GM19467 (cell line): ENCODE measurements around the gene RTEL1.
"Not testable (repeated sequence)": the region's sequence is repeated elsewhere in the genome, so short reads cannot be mapped to it uniquely, and the experiment has no call there.

Source experiments
- ATAC-seq: cut with Tn5 transposase; IDR thresholded peaks from one replicate; pipeline ENCODE4 v1.9.1; 2021; ENCODE audit warnings: mild to moderate bottlenecking, moderate library complexity; ENCODE audit not compliant: unreplicated experiment

RTEL1 gene

DNA sequence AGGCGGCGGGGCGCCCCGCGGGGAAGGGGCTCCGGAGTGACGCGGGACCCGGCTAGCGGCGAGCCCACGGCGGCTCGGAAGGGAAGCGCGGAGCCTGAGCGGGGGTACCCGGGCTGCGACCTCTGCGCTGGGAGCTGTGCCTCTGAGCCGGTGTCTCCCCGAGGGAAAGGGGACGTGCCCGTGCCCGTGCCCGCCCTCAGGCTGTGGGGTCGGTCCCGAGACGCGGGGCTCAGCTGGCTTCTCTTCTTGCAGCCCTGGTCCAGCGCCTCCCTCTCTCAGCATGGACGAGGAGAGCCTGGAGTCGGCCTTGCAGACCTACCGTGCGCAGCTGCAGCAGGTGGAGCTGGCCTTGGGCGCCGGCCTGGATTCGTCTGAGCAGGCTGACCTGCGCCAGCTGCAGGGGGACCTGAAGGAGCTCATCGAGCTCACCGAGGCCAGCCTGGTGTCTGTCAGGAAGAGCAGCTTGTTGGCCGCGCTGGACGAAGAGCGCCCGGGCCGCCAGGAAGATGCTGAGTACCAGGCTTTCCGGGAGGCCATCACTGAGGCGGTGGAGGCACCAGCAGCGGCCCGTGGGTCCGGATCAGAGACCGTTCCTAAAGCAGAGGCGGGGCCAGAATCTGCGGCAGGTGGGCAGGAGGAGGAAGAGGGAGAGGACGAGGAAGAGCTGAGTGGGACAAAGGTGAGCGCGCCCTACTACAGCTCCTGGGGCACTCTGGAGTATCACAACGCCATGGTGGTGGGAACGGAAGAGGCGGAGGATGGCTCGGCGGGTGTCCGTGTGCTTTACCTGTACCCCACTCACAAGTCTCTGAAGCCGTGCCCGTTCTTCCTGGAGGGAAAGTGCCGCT lies 50.4 kb downstream of the RTEL1 start:
- peak; percentile 5 for ATAC-seq

DNA sequence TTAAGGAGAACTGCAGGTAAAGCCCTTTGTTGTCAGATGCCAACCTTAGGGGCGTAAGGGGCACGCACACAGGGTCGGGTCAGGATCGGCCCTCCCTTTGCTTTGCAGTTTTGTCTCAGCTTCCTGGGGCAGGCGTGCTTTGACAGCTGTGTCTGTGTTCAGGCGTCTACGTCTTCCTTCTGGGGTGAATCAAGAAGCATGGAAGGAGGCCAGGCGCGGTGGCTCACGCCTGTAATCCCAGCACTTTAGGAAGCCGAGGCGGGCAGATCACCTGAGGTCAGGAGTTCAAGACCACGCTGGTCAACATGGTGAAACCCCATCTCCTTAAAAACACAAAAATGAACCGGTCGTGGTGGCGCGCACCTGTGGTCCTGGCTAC lies 51.0 kb downstream of the RTEL1 start:
- no peak for ATAC-seq

DNA sequence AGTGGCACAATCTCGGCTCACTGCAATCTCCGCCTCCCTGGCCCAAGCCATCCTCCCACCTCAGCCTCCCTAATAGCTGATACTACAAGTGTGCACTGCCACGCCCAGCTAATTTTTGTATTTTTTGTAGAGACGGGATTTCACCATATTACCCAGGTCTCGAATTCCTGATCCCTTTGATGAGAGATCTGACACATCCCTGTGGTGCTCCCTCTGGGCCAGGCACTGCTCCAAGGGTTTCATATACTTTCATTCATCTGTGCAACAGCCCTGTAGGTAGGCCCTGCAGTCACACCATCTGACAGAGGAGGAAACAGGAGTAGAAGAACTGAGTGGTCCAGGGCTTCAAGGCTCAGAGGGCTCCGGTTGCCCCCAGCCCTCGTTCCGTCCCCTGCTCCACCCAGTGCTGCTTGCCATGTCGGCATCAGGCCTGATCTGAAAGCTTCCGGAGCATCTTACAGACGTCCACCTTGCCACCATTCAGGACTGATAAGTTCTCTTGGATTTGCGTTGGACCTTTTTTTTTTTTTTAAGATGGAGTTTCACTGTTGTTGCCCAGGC lies 53.1 kb downstream of the RTEL1 start:
- ATAC-seq = no peak

DNA sequence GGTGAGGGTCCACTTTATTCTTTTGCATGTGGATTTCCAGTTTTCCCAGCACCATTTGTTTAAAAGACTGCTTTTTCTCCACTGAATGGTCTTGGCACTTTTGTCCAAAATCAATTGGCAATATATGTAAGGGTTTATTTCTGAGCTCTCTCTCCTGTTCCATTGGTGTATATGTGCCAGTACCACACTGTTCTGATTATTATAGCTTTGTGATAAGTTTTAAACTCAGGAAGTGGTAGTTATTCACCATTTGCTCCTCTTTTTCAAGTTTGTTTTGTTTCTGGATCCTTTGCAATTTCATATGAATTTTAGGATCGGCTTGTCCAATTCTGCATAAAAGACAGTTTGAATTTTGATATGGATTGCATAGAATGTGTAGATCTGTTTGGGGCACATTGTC lies 54.1 kb downstream of the RTEL1 start:
- ATAC-seq = no peak

DNA sequence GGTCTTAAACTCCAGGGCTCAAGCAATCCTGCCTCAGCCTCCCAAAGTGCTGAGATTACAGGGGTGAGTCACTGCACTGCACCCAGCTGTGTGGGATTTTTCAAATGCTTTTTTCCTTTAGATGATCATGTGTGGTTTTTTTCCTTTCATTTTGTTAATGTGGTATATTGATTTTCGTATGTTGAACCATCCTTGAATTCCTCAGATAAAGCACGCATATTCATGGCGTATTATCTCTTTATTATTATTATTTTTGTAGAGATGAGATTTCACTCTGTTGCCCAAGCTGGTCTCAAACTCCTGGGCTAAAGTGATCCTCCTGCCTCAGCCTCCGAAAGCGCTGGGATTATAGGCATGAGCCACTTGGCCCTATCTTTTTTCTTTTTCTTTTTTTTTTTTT lies 56.7 kb downstream of the RTEL1 start:
- no peak for ATAC-seq

DNA sequence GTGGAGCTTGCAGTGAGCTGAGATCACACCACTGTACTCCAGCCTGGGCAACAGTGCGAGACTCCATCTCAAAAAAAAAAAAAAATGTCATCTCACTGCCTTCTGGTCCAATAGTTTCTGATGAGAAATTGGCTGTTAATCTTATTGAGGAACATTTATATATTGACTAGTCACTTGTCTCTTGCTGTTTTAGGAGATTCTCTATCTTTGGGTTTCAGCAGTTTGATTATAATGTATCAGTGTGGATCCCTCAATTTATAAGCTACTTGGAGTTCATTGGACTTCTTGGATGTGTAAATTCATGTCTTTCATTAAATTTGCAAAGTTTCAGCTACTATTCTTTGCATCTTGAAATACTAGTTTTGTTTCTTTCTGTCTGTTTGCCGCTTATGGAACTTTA lies 60.9 kb downstream of the RTEL1 start:
- ATAC-seq = no peak

DNA sequence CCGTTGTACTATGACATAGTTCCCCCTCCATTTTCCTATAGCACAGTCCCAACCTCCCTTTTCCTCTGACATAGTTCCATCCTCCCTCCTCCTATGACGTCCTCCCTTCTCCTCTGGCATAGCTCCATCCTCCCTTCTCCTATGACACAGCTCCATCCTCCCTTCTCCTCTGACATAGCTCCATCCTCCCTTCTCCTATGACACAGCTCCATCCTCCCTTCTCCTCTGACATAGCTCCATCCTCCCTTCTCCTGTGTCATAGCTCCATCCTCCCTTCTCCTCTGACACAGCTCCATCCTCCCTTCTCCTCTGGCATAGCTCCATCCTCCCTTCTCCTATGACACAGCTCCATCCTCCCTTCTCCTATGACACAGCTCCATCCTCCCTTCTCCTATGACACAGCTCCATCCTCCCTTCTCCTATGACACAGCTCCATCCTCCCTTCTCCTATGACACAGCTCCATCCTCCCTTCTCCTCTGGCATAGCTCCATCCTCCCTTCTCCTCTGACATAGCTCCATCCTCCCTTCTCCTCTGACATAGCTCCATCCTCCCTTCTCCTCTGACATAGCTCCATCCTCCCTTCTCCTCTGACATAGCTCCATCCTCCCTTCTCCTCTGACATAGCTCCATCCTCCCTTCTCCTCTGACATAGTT lies 65.0 kb downstream of the RTEL1 start:
- ATAC-seq = not testable (repeated sequence)

DNA sequence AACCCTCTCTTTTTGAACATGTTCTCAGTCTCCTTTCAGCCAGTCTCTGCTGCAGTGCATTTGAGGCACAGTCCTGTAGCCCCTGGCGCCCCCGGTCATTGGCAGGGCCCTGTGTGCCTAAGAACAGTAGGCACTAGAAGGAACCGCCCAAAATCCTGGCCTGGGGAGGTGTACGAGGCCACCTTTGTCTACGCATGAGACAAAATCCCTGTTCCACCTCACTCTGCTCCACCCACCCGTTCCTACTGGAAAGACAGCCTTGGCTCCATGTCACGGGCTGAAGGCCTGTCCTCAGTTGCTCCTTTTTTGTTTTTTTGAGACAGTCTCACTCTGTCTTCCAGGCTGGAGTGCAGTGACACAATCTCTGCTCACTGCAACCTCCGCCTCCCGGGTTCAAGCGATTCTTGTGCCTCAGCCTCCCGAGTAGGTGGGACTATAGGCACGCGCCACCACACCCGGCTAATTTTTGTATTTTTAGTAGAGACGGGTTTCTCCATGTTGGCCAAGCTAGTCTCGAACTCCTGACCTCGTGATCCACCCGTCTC lies 72.1 kb downstream of the RTEL1 start:
- ATAC-seq = not testable (repeated sequence)

DNA sequence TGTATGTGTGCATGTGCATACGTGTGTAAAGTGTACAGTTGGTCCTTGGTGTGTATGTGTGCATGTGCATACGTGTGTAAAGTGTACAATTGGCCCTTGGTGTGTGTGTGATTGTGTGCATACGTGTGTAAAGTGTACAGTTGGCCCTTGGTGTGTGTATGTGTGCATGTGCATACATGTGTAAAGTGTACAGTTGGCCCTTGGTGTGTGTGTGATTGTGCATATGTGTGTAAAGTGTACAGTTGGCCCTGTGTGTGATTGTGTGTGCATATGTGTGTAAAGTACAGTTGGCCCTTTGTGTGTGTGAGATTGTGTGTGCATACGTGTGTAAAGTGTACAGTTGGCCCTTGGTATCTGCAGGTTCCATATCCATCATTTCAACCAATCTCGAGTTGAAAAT lies 73.3 kb downstream of the RTEL1 start:
- no peak for ATAC-seq

DNA sequence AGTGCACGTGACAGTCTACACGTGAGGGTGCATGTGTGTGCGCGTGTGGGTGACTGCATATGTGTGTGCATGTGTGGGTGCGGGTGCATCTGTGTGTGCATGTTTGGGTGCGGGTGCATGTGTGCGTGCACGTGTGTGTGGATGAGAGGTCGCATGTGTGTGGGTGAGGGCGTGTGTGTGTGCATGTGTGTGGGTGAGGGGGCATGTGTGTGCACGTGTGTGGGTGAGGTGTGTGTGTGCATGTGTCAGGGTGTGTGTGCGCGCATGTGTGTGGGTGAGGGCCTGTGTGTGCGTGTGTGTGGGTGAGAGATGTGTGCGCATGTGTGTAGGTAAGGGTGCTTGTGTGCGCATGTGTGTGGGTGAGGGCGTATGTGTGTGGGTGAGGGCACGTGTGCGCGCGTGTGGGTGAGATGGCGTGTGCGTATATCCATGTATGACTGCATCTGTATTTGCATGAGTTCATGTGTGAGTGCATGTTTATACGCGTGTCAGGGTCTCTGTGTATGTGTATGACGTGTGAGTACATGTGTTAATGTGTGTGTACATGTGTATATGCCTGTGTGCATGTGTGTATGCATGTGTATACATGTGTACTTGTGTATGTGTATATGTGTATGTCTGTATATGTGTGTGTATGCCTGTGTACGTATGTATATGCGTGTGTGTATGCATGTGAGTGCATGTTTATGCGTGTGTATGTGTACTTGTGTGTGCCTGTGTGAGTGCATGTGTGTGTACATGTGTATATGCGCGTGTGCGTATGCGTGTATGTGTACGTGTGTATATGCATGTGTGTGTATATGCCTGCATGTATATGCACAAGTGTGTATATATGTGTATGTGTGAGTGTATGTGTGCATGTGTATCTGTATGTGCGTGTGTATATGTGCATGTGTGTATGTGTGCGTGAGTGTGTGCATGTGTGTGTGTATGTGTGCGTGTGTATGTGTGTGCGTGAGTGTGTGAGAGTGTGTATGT lies 74.3 kb downstream of the RTEL1 start:
- ATAC-seq = no peak

DNA sequence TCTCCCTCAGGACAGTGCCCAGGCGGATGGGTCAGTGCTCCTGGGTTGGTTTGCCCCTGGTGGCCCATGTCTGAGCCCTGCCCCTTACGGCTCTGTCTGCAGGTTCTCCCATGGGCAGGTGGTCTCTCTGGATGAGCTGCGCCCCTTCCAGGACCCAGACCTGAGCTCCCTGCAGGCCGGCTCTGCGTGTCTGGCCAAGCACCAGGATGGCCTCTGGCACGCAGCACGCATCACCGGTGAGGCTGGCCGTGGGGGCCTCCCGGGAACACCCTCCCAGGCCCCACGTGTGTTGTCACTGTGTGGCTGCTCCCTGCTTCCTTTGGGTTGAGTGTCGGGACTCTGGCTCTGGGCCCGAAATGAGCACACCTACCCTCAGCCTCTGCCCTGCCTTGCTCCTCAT lies 75.0 kb downstream of the RTEL1 start:
- ATAC-seq = no peak

DNA sequence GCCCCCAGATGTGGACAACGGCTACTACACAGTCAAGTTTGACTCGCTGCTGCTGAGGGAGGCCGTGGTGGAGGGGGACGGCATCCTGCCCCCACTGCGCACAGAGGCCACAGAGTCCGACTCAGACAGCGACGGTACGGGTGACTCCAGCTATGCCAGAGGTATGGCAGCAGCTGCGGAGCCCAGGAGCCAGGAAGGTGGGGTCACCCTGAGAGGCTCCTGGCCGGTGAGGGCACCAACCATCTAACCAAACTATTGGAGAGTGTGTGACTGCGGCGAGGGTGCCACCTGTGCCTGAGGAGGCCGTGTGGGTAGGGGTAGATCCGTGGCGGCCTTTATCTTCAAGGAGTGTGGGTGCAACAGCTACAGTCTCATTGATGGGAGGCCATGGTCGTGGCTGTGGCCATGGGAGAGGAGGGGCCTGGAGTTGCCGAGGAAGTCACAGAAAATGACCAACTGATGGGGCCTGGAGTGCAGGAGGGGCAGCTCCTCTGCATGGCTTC lies 75.5 kb downstream of the RTEL1 start:
- ATAC-seq = no peak

DNA sequence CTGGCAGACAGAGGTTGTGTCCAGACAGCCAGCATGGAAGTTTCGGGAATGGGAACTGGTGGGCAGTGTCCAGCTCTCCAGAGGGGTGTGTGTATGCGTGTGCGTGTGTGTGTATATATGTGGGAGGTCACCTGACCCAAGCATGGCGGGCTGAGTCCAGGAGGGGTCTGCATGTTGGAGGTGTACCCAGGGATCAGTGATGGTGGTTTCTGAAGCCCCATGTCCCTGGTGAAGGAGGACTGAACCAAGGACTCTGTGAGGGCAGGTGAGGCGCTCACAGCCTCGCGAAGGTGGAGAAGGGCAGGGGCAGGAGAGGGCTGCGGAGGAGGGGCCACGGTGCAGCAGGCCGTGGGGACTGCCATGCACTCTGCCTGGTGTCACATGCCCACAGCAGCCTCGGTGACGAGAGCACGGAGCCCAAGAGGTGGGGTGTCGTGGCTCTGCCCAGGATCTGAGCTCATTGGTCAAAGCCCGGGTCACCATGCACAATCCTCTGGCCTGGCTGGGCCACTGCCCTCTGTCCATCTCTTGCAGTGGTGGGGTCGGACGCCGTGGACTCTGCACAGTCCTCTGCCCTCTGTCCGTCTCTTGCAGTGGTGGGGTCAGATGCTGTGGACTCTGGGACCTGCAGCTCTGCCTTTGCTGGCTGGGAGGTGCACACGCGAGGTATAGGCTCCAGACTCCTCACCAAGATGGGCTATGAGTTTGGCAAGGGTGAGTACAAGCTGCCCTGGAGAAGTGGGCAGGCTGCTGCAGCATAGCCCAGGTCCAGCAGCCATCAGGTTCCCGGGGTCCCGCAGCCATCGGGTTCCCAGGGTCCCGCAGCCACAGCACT lies 76.2 kb downstream of the RTEL1 start:
- no peak for ATAC-seq

DNA sequence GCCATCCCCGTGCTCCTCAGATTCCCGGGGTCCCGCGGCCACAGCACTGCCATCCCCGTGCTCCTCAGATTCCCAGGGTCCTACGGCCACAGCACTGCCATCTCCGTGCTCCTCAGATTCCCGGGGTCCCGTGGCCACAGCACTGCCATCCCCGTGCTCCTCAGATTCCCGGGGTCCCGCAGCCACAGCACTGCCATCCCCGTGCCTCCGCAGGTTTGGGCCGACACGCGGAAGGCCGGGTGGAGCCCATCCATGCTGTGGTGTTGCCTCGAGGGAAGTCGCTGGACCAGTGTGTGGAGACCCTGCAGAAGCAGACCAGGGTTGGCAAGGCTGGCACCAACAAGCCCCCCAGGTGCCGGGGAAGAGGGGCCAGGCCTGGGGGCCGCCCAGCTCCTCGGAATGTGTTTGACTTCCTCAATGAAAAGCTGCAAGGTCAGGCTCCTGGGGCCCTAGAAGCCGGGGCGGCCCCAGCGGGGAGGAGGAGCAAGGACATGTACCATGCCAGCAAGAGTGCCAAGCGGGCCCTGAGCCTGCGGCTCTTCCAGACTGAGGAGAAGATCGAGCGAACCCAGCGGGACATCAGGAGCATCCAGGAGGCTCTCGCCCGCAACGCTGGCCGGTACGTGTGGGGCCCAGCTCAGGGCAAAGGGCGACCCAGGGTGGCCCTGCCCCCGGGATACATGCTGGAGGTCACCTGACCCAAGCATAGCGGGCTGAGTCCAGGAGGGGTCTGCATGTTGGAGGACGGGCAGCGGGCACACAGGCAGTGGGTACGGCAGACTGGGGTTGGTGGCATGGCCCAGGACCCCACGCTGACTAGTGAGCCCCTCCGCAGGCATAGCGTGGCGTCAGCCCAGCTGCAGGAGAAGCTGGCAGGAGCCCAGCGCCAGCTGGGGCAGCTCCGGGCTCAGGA lies 77.1 kb downstream of the RTEL1 start:
- no peak for ATAC-seq

DNA sequence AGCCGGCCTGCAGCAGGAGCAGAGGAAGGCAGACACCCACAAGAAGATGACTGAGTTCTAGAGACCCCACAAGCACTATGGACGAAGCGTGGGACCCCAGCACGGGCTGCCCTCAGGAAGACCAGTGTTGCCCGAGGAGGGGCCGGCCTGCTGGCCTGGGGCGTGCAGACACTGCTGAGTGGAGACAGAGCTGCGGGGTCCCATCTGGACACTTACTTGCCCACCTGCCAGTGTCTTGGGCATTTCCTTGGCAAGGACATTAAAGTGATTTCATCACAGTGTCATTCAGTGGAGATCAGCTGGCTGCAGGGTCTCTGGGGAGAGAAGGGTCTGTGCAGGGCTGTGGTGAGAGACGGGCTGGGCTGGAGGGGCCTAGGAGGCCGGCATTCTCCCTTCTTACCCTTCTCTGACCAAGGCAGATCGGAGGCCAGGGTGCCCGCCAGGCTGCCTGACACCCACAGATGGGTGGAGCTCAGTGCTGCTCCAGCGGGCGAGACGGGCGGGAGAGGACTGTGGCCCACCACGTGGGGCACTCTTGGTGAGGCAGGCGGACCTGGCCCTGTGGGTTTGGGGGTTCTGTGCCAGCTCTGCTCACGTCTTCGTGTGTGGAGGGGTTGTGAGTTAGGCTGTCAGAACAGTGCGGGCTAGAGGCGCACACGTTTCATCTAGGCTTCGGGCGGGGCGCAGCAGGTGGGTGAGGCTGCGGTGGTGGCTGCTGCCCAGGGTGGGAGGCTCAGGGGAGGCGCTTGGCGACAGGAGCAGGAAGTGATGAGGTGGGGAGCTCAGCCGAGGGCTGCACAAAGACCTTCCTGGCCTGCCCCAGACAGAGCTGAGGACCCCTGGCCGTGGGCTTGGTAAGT lies 78.0 kb downstream of the RTEL1 start, which contains the start of gene LIME1:
Gene LIME1, plus strand, starts transcription at position 806 of the 860 bp plus-strand sequence. CDS start 886 bp downstream, outside the sequence.
- ATAC-seq = no peak

DNA sequence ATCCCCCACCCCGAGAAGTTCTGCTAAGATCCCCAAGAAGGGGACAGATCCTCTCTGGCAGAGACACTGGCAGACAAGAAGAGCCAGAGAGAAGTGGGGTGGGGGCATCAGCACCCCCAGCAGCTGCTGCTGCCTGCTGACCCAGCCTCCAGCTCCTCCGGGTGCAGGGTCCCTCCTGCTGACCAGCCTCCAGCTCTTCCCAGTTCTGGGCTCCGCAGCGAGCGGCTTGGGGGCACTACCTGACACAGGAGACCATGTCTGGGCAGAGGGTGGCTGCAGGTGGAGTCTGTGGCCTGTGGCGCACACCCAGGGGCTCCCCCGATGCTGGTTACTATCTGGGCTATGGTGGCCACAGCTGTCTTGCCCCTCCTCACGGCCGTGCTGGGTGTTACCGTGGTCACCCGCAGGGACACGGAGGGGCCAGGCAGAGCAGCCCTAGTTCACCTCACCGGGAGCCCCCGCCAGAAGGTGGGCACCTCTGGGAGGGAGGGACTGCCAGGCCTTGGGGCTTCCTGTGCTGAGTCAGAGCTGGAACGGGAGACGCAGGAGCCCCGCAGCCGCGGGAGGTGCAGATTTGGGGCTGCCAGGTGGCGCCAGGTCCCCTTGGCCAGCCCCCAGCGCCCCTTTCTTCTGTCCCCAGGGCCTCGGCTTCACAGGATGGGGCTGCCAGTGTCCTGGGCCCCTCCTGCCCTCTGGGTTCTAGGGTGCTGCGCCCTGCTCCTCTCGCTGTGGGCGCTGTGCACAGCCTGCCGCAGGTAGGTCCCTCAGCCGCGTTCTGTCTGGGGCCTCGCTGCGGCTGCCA lies 79.0 kb downstream of the RTEL1 start:
- ATAC-seq = no peak

DNA sequence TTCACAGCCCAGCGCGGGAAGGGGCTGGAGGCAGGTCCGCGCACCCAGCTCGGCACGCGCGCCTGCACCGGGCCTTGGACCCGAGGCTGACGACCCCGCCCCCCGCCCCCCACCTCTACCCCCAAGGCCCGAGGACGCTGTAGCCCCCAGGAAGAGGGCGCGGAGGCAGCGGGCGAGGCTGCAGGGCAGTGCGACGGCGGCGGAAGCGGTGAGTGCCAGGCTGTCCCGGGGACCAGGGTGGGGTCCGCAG lies 79.5 kb downstream of the RTEL1 start:
- no peak for ATAC-seq
